HepG2 (cell line): Measurements from ENCODE around the gene MSANTD1. TPM values are rescaled to one million over a fixed set of nuclear protein-coding genes. Genes with fewer than 3 reads are reported as not detected.
"Not testable (repeated sequence)": the region's sequence is repeated elsewhere in the genome, so short reads cannot be mapped to it uniquely, and the experiment has no call there.

Experiments
- ATAC-seq: fragments of 200-7000 bp; cut with Tn5 transposase; 3 replicates; pipeline ENCODE4 v1.9.1; 2020; ENCODE audit warnings: mild to moderate bottlenecking, moderate library complexity
- BruUV-seq: library from RNA; stranded (reverse); fragments of 400-500 nt; replicated peaks from 2 replicates; lab custom pipeline; 2021; lab: Mats Ljungman, UMichigan
- CTCF ChIA-PET: fragments of 300-600 bp; formaldehyde crosslinking; extraction: SDS; loops from one replicate; lab custom pipeline; 2021; ENCODE audit warnings: low total read pairs, inconsistent platforms, low intra/inter-chr PET ratio; lab: Yijun Ruan, JAX
- POLR2A ChIA-PET: fragments of 350-600 bp; sonication (Branson Sonifier 250); formaldehyde crosslinking; loops from one replicate; lab custom pipeline; 2020; ENCODE audit warnings: antibody characterized with exemption, inconsistent platforms; lab: Yijun Ruan, JAX
- DNase-seq: peaks from one replicate; pipeline ENCODE4 v3.0.0-alpha.2; 2015; ENCODE audit warnings: low spot score
- FAIRE-seq: peaks from 3 replicates; lab custom pipeline; 2011; peaks lifted over from hg19 to GRCh38; lab: Jason Lieb, UNC
- H2AFZ ChIP-seq: one replicate; pipeline ENCODE4 v1.6.1; 2011; ENCODE audit warnings: low read length, inconsistent platforms
- H3K27ac ChIP-seq: fragments of 300-600 bp; 3 replicates; pipeline ENCODE4 v1.8.0; 2011; ENCODE audit warnings: mixed run types, mild to moderate bottlenecking, mixed read lengths, low read length, inconsistent platforms; ENCODE audit not compliant: insufficient read depth; ENCODE audit errors: extremely low read length
- H3K27me3 ChIP-seq, 2 experiments: fragments of 200-600 bp in 1 of 2; 2 replicates in 1 of 2; 3 replicates in 1 of 2; pipeline versions ENCODE4 v1.6.0 to v1.8.0; 2011; ENCODE audit warnings: low read length in 2 of 2, mild to moderate bottlenecking in 2 of 2, moderate library complexity in 2 of 2, inconsistent platforms in 1 of 2; ENCODE audit not compliant: insufficient read depth in 2 of 2, control insufficient read depth in 1 of 2
- H3K36me3 ChIP-seq, 2 experiments: fragments of 200-600 bp in 1 of 2; replicated peaks in 1 of 2; 2 replicates in 1 of 2; 3 replicates in 1 of 2; pipeline versions ENCODE4 v1.5.1 to v1.8.0; 2011; ENCODE audit warnings: low read length in 2 of 2, inconsistent platforms in 1 of 2; ENCODE audit not compliant: insufficient read depth in 2 of 2, control insufficient read depth in 1 of 2
- H3K4me1 ChIP-seq: 2 replicates; pipeline ENCODE4 v1.5.1; 2012; ENCODE audit warnings: low read length, inconsistent platforms; ENCODE audit not compliant: insufficient read depth
- H3K4me2 ChIP-seq: 2 replicates; pipeline ENCODE4 v1.6.0; 2011; ENCODE audit warnings: low read depth, low read length, inconsistent platforms
- H3K4me3 ChIP-seq, 3 experiments: fragments of 200-600 bp in 1 of 3; sonication (generic), shearing (Covaris generic) in 1 of 3; replicated peaks in 1 of 3; 2 replicates each; pipeline ENCODE4 v1.5.1; 2011 to 2016; ENCODE audit warnings: low read length in 3 of 3, inconsistent platforms in 2 of 3, low read depth in 2 of 3, mild to moderate bottlenecking in 2 of 3, control low read depth in 1 of 3, mixed read lengths in 1 of 3; ENCODE audit not compliant: insufficient read depth in 1 of 3
- H3K79me2 ChIP-seq: one replicate; pipeline ENCODE4 v1.6.1; 2011; ENCODE audit warnings: low read length, inconsistent platforms; ENCODE audit not compliant: insufficient read depth
- H3K9ac ChIP-seq: 2 replicates; pipeline ENCODE4 v1.6.0; 2011; ENCODE audit warnings: mild to moderate bottlenecking, low read depth, low read length, inconsistent platforms; ENCODE audit not compliant: insufficient read depth
- H3K9me3 ChIP-seq: 2 replicates; pipeline ENCODE4 v1.5.1; 2012; ENCODE audit warnings: mild to moderate bottlenecking, low read length
- H4K20me1 ChIP-seq: 2 replicates; pipeline ENCODE4 v1.6.0; 2011; ENCODE audit warnings: inconsistent platforms, mild to moderate bottlenecking, low read length, moderate library complexity; ENCODE audit not compliant: insufficient read depth
- AKNA ChIP-seq: sonication (generic); formaldehyde crosslinking; IDR thresholded peaks from 2 replicates; pipeline ENCODE4 v1.4.0; 2020; ENCODE audit warnings: missing genetic modification reagents, borderline replicate concordance
- IRF2 ChIP-seq: IDR thresholded peaks from 2 replicates; pipeline ENCODE4 v1.6.1; 2018; ENCODE audit warnings: missing genetic modification reagents, missing compliant biosample characterization
- ZBTB38 ChIP-seq: sonication (generic); formaldehyde crosslinking; IDR thresholded peaks from 2 replicates; pipeline ENCODE4 v1.5.1; 2020; ENCODE audit warnings: mild to moderate bottlenecking, missing genetic modification reagents
- ZNF407 ChIP-seq: sonication (generic); formaldehyde crosslinking; IDR thresholded peaks from one replicate; pipeline ENCODE4 v1.5.1; 2020; ENCODE audit warnings: mild to moderate bottlenecking, missing genetic modification reagents; ENCODE audit errors: not compliant biosample characterization
- ZSCAN22 ChIP-seq: sonication (generic); formaldehyde crosslinking; IDR thresholded peaks from 2 replicates; pipeline ENCODE4 v1.4.0; 2020; ENCODE audit warnings: mild to moderate bottlenecking, missing genetic modification reagents
- WGBS: methylation state at CpG from one replicate; pipeline ENCODE4 v1.1.6; 2017; ENCODE audit warnings: low lambda C conversion rate; 5-methylcytosine and 5-hydroxymethylcytosine counted together
- in situ Hi-C: cut with HindIII; loops from 2 replicates; pipeline ENCODE4 v1.10.0; 2017; ENCODE audit warnings: low pct_unique_long_range_greater_than_20kb; ENCODE audit not compliant: extremely low pct_ligation_motif_present
- intact Hi-C: fragments of 100-400 bp; cut with micrococcal nuclease; formaldehyde crosslinking; loops from one replicate; pipeline ENCODE4 v1.10.0; 2022; ENCODE audit not compliant: unreplicated experiment
- polyA plus RNA-seq, 8 experiments: library from polyadenylated mRNA; depleted of rRNA in 3 of 8; stranded (reverse) in 7 of 8; unstranded in 1 of 8; fragments of >200 nt; fragmentation: Illumina TruSeq in 4 of 8; extraction: Trizol in 4 of 8; gene quantifications; 2 replicates each; pipeline versions ENCODE4 v1.2.1 to v1.2.3, GENCODE V29; 2011 to 2016; ENCODE audit warnings: low read depth in 4 of 8, missing spikeins in 1 of 8, mixed read lengths in 1 of 8; ENCODE audit not compliant: insufficient read depth in 1 of 8
- total RNA-seq, 5 experiments: library from RNA; depleted of rRNA; stranded (reverse); fragments of >200 nt; fragmentation: Illumina TruSeq; extraction: Trizol; gene quantifications; 2 replicates each; pipeline ENCODE4 v1.2.3, GENCODE V29; 2016; ENCODE audit warnings: low read depth in 1 of 5
- TF ChIP-seq, protein P1 (sequence below): sonication (generic); formaldehyde crosslinking; IDR thresholded peaks from 2 replicates; pipeline ENCODE4 v1.4.0; 2020; ENCODE audit warnings: mild to moderate bottlenecking, missing genetic modification reagents

Gene MSANTD1
- total and polyA plus RNA-seq, 2 of the 13 experiments (the other 11 are each of a cell fraction or from before 2014, with no cell fraction given) = 0.22 to 0.40 TPM

GRCh38 chr4:3299976-3300671 lies 51.2 kb downstream of the MSANTD1 start (continued):
- TF ChIP-seq ZNF407 (CRISPR knock-in tag) = no peak
- TF ChIP-seq, protein P1, sequence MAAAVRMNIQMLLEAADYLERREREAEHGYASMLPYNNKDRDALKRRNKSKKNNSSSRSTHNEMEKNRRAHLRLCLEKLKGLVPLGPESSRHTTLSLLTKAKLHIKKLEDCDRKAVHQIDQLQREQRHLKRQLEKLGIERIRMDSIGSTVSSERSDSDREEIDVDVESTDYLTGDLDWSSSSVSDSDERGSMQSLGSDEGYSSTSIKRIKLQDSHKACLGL (CRISPR knock-in tag) = peak; percentile 31; the same call in 1 of the 2 replicates
- no peak for TF ChIP-seq AKNA (CRISPR knock-in tag)
- TF ChIP-seq IRF2 (CRISPR knock-in tag) = no peak
- TF ChIP-seq ZBTB38 = 0 out of 2 replicates have a peak, but pooled peaks have one; percentile 18
- TF ChIP-seq ZSCAN22 (CRISPR knock-in tag) = no peak

DNA sequence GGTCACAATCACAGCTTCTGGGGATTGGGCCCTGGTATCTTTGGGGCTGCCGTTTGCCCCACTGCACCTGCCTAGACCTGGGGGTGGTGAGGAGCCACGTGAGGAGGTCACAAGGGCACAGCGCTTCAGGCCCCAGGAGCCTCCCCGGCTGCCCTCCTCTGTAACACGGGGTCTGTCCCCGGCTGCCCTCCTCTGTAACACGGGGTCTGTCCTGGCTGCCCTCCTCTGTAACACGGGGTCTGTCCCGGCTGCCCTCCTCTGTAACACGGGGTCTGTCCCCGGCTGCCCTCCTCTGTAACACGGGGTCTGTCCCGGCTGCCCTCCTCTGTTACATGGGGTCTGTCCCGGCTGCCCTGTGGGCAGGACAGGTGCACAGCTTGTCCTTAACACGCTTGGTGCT lies 51.9 kb downstream of the MSANTD1 start:
- WGBS = 83% methylated on average over 1 of the region's 15 CpGs
- H3K9me3 ChIP-seq, in situ Hi-C loops, H3K9ac ChIP-seq, H3K27ac ChIP-seq, H3K4me3 ChIP-seq, DNase-seq, POLR2A ChIA-PET, H2AFZ ChIP-seq, ATAC-seq, BruUV-seq, CTCF ChIA-PET, H3K36me3 ChIP-seq, H3K27me3 ChIP-seq, FAIRE-seq, H3K4me2 ChIP-seq: not testable (repeated sequence)
- peaks cover 17% of the 10 kb centered on the region for H4K20me1 ChIP-seq
- intact Hi-C loops = loop anchor here (5.0 kb wide), 1 partner anchor 94 kb away; no protein-coding TSS in a partner anchor
- H3K79me2 ChIP-seq = peaks cover 53% of the 10 kb centered on the region
- peaks cover 39% of the 10 kb centered on the region for H3K4me1 ChIP-seq
